NCI-H748 (cell line): ENCODE measurements around the gene FUNDC1.
A peak's percentile ranks its signal among the peaks of the same experiment; 100 is the strongest.
"Not testable (repeated sequence)": the region's sequence is repeated elsewhere in the genome, so short reads cannot be mapped to it uniquely, and the experiment has no call there.

ENCODE experiments used
- DNase-seq: peaks from one replicate; lab custom pipeline; 2025; ENCODE audit not compliant: unreplicated experiment; lab: John Stamatoyannopoulos, UW

The FUNDC1 gene, protein sequence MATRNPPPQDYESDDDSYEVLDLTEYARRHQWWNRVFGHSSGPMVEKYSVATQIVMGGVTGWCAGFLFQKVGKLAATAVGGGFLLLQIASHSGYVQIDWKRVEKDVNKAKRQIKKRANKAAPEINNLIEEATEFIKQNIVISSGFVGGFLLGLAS

GRCh38 chrX:44542567-44543325, at the start of gene FUNDC1:
Gene FUNDC1, minus strand, starts transcription at chrX:44542859. Its CDS starts 27 bp downstream, at chrX:44542832.
- DNase-seq = peak; percentile 95

- DNase-seq = no peak
Observed at GRCh38 chrX:44585866-44586265, 43.2 kb upstream of the FUNDC1 start.

- no peak for DNase-seq
Observed at GRCh38 chrX:44580466-44580865, 37.8 kb upstream of the FUNDC1 start.

GRCh38 chrX:44572340-44572938, 29.8 kb upstream of the FUNDC1 start:
- DNase-seq = no peak

DNA sequence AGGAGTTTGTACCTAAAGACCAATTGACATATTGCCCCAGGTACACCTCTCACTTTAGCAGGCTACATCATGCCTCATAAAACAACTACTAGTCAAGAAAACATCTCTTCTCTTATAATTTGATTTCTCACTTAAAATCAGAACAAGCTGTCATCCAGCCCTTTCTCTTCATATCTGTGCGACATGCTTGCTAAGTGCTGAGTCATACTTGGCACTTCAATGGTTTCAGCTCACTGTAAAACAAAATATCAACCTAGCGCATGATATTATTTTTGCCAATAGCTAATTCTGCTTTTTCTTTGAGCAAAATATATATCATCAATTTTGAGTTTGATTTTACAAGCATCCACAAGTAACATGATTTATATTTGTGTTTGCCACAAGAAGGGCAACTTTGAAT, 27.9 kb upstream of the FUNDC1 start:
- no peak for DNase-seq

- DNase-seq = no peak
Observed at GRCh38 chrX:44569122-44569521, 26.5 kb upstream of the FUNDC1 start.

GRCh38 chrX:44568196-44568595, 25.5 kb upstream of the FUNDC1 start:
- no peak for DNase-seq

DNA sequence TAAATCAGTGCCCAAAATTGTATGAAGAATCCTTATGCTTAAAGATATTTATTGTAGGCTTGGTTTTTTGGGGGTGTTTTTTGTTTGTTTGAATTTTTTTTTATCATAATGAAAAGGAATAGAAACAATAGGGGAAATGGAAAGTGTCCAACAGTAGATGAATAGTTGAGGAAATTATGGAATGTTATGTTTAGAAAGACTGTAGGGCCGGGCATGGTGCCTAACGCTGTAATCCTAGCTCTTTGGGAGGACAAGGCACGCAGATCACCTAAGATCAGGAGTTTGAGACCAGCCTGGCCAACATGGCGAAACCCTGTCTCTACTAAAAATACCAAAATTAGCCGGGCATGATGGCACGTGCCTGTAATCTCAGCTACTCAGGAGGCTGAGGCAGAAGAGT, 19.2 kb upstream of the FUNDC1 start:
- not testable (repeated sequence) for DNase-seq

DNA sequence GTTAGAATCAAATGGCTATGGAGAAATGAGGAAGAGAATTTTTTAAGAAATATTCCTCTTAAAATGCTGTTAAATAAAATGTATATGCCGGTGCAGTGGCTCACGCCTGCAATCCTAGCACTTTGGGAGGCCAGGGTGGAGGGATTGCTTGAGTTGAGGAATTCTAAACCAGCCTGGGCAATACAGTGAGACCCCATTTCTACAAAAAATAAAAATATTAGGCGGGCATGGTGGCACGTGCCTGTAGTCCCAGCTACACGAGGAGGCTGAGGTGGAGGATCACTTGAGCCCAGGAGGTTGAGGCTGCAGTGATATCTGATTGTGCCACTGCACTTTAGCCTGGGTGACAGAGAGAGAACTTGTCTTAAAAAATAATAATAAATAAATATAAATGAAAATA, 7.9 kb upstream of the FUNDC1 start:
- DNase-seq = no peak

- DNase-seq = not testable (repeated sequence)
Observed at GRCh38 chrX:44545454-44545853, 2.8 kb upstream of the FUNDC1 start.

DNA sequence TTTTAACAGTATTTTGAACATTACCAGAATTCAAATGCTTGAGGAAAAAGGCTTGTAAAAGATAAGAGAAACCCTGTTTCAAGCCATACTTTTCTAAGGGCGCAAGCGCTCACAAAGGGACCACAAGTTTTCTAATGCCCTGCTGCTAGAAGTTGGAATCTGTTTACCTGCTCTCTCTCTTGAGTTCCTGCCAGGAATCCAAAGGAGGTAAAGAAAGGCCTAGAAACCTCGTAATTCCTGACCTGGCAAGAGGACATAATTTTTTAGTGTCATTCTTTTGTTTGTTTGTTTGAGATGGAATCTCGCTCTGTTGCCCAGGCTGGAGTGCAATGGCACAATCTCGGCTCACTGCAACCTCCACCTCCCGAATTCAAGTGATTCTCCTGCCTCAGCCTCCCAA, 1.4 kb upstream of the FUNDC1 start:
- no peak for DNase-seq

DNA sequence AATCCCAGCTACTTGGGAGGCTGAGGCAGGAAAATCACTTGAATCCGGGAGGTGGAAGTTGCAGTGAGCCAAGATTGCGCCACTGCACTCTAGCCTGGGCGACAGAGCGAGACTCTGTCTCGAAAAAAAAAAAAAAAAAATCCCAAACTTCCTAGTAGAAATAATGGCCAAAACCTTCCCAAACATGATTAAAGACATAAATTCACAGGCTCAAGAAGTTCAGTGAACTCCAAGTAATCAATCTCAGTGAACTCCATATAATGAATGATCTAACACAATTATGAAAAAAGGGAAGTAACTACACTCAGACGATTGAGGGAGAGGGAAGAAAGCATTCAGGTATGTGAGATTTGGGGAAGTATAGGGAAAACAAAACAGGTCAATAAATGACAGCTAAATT, 6.5 kb downstream of the FUNDC1 start:
- no peak for DNase-seq

DNA sequence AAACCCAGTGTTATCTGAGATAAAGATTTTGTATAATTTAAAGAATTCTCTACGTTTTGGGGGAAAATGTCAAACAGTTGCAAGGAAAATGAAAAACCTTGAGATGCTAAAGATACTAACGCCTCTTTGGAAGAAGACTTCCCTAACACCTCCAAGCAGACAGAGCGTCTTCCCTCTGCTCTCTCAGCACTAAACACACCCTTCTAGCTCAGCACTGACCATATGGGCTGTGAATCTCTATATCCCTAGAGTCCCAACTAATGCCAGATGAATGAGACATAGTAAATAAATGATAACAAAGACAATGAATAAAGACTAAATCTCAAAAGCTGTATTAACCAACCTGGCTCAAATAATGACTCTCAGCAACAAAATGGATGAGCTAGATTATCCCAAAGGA, 13.3 kb downstream of the FUNDC1 start:
- DNase-seq = no peak

DNA sequence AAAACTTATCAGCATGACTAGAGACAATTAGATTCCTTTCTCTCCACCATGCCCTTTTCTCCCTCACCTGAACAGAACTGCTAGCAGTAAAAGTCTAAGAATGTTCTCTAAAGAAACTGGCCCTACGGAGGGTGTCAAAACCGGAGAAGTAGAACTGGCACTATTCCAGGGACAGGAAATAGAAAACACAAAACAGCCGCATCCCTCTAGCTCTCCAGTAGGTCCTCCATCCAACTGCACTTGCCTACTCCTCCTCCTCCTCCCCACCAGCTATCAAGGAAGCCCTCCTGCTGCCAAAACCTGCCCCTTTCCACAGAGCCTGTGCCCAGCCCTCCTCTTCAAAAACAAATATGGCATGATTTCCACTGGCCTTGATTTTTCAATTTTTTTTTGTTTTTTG, 28.4 kb downstream of the FUNDC1 start:
- DNase-seq = no peak

DNA sequence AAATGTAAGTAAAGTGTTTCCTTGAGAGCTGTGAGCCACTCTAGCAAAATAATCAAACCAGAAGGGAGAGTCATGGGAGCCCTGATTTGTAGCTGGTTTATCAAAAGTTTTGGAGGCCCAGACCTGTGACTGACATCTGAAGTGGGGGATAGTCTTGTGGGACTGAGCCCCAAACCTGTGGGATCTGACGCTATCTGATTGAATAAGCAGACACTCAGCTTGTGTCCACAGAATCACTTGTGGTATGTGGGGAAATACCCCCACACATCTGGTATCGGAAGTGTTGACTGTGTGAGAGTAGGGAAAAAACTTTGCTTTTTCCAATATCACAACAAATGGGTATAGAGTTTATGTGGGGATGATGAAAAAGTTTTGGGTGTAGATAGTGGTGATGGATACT, 35.4 kb downstream of the FUNDC1 start:
- no peak for DNase-seq

DNA sequence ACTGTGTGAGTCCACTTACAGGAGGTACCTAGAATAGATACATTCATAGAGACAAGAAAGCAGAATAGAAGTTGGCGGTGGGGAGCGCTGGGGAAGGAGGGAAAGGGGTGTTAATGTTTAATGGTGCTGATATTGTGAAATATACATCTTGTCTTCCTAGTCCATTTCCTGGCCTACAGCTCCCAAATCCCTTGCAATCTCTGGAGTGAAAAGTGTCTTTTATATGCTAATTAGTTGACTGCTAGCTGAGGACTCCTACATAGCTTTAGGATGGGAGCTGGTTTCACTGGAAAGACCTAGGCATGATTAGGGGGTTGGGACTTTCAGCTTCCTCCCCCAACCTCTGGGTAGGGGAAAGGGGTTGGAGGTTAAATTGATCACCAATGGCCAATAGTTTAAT, 36.0 kb downstream of the FUNDC1 start:
- no peak for DNase-seq

DNA sequence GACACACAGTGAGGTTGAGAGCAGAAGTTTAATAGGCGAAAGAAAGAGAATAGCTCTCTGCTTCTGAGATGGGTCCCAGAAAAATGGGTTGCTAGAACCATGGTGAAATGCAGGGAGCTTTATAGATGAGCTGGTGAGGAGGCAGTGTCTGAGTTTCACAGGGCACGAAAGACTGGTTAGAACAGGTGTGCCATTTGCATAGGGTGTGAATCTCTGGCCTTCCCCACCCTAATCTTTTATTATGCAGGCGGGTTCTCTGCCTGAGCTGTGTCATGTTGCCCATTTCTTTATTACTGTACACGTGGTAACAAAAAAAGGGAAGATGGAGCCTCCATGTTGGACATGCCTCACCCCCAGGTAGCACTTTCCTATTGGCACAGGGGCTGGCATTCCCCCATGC, 39.1 kb downstream of the FUNDC1 start:
- peak; percentile 12 for DNase-seq

DNA sequence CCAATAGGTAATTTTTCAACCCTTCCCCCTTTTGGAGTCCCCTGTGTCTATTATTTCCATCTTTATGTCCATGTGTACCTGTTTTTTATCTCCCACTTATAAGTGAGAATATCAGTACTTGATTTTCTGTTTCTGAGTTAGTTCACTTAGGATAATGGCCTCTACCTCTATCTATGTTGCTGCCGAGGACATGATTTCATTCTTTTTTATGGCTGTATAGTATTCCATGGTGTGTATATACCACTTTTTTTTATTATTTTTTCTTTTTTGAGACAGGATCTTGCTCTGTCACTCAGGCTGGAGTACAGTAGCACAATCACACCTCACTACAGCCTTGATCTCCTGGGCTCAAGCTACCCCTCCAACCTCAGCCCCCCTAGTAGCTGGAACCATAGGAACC, 47.6 kb downstream of the FUNDC1 start:
- DNase-seq = no peak

DNA sequence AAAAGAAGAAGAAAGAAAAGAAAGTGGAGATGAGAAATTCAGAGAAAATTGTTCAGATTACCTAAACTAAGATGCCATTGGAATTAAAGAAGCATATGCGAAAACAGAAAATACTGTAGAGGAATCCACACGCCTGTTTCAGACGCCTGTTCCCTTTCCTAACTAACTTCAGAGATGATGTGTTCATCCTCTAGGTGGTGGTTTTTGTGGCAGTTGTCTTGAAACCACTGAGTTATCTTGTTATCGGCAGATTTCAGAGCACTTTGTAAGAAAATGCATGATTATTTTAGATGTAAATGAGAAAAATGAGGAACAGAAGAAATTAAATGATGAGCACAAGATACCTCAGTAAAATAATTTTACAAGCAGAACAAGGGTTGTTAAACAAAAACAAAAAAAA, 48.3 kb downstream of the FUNDC1 start:
- DNase-seq = no peak

GRCh38 chrX:44489515-44489914, 53.1 kb downstream of the FUNDC1 start:
- peak; percentile 3 for DNase-seq

DNA sequence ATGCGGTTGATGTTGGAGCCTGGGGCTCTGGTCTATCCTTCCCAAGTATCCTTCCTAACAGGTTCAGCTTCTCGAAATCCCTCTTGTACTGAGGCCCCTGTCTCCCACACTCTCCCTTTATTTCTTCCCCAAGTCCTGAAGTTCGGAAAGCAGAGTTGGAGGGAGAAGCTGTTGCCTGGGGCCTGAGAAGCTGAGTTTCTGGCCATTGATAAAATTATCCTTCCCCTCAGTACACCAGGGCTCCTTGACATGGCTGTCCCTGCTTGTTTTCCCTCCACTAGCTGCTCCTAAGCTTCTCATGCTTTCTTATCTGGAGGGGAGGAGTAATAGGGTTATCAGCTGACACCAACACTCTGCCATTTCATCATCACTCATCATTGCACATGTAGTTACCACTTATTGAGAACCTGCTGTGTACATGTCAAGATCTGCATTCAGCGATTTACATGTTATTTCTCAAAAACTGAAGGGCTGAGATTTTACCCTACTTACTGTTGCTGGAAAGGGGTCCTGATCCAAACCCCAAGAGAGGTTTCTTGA, 58.0 kb downstream of the FUNDC1 start:
- DNase-seq = no peak

DNA sequence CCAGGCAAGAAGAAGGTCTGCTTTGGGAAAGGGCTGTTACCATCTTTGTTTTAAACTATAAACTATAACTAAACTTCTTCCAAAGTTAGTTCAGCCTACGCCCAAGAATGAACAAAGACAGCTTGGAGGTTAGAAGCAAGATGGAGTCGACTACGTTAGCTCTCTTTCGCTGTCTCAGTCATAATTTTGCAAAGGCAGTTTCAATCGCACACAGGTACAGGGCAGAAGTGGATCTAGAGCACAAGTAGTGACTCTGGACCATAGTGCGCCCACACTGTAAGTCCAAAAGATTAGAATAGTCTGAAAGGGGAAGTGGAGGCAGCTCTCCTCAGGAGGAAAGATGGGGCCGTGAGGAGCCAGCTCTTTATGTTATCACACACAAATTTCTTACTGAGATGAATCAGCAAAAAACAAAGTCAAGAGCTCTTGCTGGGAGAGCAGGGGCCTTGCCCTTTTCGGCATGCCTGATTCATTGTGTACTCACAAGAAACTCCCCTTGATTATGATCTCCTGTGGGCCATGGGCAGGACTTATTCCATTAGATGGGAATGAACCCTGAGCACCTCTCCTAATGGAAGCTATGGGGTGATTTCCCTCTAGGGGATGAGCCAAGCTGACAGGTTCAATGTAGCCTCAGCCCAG, 58.6 kb downstream of the FUNDC1 start:
- DNase-seq = no peak
